Measurements from ENCODE around the gene CDH13. TPM values are rescaled to one million over a fixed set of nuclear protein-coding genes. Genes with fewer than 3 reads are reported as not detected.

CDH13 gene
- total and polyA plus RNA-seq, 9 donors = 1.9 to 34.2 (median 4.8) TPM

GRCh38 chr16:83494459-83494858 lies 867.7 kb downstream of the CDH13 start:
- H3K27me3 ChIP-seq = no peaks in the 10 kb centered on the region
- no peaks in the 10 kb centered on the region for H3K36me3 ChIP-seq
- no peaks in the 10 kb centered on the region for H3K9me3 ChIP-seq
- 73 to 88% (median 75%) methylated on average over 1 of the region's 1 CpG for WGBS, 3 donors
- TF ChIP-seq POLR2A (IDR thresholded peaks at IDR 0.05) (no peak), EP300 (IDR thresholded peaks at IDR 0.05) (no peak)
- TF ChIP-seq, protein P1, sequence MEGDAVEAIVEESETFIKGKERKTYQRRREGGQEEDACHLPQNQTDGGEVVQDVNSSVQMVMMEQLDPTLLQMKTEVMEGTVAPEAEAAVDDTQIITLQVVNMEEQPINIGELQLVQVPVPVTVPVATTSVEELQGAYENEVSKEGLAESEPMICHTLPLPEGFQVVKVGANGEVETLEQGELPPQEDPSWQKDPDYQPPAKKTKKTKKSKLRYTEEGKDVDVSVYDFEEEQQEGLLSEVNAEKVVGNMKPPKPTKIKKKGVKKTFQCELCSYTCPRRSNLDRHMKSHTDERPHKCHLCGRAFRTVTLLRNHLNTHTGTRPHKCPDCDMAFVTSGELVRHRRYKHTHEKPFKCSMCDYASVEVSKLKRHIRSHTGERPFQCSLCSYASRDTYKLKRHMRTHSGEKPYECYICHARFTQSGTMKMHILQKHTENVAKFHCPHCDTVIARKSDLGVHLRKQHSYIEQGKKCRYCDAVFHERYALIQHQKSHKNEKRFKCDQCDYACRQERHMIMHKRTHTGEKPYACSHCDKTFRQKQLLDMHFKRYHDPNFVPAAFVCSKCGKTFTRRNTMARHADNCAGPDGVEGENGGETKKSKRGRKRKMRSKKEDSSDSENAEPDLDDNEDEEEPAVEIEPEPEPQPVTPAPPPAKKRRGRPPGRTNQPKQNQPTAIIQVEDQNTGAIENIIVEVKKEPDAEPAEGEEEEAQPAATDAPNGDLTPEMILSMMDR (IDR thresholded peaks at IDR 0.05) = no peak
- H3K4me1 ChIP-seq (ENCODE audit: insufficient read depth) = no peaks in the 10 kb centered on the region
- no peak for DNase-seq
- intact Hi-C loops (cut with DNase I) = loop anchor here in 1 of 4 donors (10.0 kb wide), 1 partner anchor 1090 kb away; no protein-coding TSS in a partner anchor
- H3K27ac ChIP-seq = no peak overlapping the region
- H3K4me3 ChIP-seq = no peak overlapping the region

DNA sequence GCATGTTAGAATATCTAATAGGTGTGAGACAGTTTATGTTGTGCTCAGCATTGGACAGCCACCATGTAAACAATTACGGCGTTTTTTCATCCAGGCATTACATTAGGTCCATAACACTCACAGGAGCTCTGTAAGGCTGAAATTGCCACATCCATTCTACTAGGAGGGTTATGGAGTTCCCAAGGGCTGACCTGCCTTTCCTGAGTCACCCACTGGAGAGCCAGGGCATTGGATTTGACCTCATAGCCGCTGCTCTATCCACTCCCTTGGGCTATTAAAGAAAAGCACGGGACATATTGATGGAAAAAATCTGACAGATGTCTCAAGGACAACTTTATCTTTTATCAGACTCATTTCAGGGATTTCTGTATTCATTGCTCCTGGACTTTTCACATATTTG lies 874.7 kb downstream of the CDH13 start:
- intact Hi-C loops (cut with DNase I) = no loop called here
- Histone ChIP-seq H3K4me1 (ENCODE audit: insufficient read depth) (no peaks in the 10 kb centered on the region), H3K27me3 (no peaks in the 10 kb centered on the region), H3K9me3 (no peaks in the 10 kb centered on the region), H3K4me3 (no peak overlapping the region), H3K36me3 (no peaks in the 10 kb centered on the region), H3K27ac (no peak overlapping the region)
- DNase-seq = no peak
- TF ChIP-seq EP300 (IDR thresholded peaks at IDR 0.05) = no peak
- no peak for TF ChIP-seq POLR2A (IDR thresholded peaks at IDR 0.05)
- TF ChIP-seq, protein P1 (IDR thresholded peaks at IDR 0.05) = no peak
- WGBS, 3 donors = 72 to 80% (median 72%) methylated on average over 4 of the region's 4 CpGs

DNA sequence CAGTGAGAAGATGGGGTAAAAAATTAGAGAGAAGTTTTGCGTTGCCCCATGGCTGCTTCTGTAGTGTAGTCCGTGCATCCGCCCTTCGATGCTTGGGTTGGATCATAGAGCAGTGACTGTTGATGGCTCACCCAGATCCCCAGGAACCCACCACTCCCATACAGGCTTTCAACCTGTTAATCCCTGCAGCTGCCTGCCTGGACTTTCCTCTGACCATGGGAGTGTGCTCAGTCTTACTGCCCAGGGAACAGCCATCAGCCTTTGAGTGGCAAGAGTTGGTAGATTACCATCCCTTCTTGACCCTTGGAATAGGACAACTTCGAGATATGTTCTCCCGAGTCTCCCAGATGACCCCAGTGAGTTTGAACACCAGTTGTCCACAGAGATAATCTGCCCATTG lies 881.5 kb downstream of the CDH13 start:
- H3K4me1 ChIP-seq (ENCODE audit: insufficient read depth) = no peaks in the 10 kb centered on the region
- TF ChIP-seq EP300 (IDR thresholded peaks at IDR 0.05) (no peak), POLR2A (IDR thresholded peaks at IDR 0.05) (no peak)
- TF ChIP-seq, protein P1 (IDR thresholded peaks at IDR 0.05) = no peak
- DNase-seq = no peak
- no peaks in the 10 kb centered on the region for H3K27me3 ChIP-seq
- H3K4me3 ChIP-seq = no peak overlapping the region
- 90 to 95% (median 92%) methylated on average over 6 of the region's 6 CpGs for WGBS, 3 donors
- intact Hi-C loops (cut with DNase I) = no loop called here
- no peaks in the 10 kb centered on the region for H3K36me3 ChIP-seq
- no peaks in the 10 kb centered on the region for H3K9me3 ChIP-seq
- no peak overlapping the region for H3K27ac ChIP-seq

DNA sequence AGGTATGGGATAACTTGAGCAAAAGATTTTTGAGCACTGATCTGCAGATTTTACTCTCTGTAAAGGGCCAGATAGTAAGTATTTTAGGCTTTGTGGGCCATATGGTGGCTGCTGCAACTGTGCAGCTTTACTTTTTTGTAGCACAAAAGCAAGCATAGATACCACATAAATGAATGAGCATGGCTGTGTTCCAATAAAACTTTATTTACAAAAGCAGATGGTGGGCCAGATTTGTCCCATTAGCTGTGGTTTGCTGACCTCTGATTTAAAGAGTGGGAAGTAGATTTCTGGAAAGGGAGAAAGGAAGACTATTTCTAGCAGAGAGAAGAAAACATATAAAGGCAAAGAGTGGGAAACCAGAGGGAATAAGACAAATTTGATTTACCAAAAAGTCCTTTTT lies 882.5 kb downstream of the CDH13 start:
- Histone ChIP-seq H3K9me3 (no peaks in the 10 kb centered on the region), H3K4me1 (ENCODE audit: insufficient read depth) (no peaks in the 10 kb centered on the region), H3K27me3 (no peaks in the 10 kb centered on the region), H3K4me3 (no peak overlapping the region), H3K36me3 (no peaks in the 10 kb centered on the region), H3K27ac (no peak overlapping the region)
- TF ChIP-seq EP300 (IDR thresholded peaks at IDR 0.05) (no peak), POLR2A (IDR thresholded peaks at IDR 0.05) (no peak)
- TF ChIP-seq, protein P1 (IDR thresholded peaks at IDR 0.05) = no peak
- DNase-seq = no peak
- intact Hi-C loops (cut with DNase I) = no loop called here

DNA sequence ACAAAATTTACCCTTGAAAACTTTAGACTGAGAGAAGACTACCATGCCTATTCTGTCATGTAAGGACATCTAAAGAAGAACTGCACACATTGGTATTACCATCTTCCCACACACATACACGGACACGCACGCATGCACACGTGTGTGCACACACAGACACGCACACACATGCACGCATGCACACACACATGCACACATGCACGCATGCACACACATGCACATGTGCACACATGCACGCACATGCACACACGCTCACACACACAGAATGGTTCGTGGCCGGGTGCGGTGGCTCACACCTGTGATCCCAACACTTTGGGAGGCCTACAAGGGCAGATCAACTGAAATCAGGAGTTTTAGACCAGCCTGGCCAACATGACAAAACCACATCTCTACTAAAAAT lies 884.1 kb downstream of the CDH13 start:
- no peaks in the 10 kb centered on the region for H3K27me3 ChIP-seq
- no peak for DNase-seq
- H3K4me3 ChIP-seq = no peak overlapping the region
- no peak overlapping the region for H3K27ac ChIP-seq
- WGBS, 3 donors = 89 to 90% (median 90%) methylated on average over 12 of the region's 12 CpGs
- no peaks in the 10 kb centered on the region for H3K9me3 ChIP-seq
- intact Hi-C loops (cut with DNase I) = no loop called here
- TF ChIP-seq EP300 (IDR thresholded peaks at IDR 0.05) (no peak), POLR2A (IDR thresholded peaks at IDR 0.05) (no peak)
- TF ChIP-seq, protein P1 (IDR thresholded peaks at IDR 0.05) = no peak
- H3K4me1 ChIP-seq (ENCODE audit: insufficient read depth) = no peaks in the 10 kb centered on the region
- H3K36me3 ChIP-seq = no peaks in the 10 kb centered on the region
